Transverse colon (tissue), 4 donors: ENCODE measurements around the gene MEIKIN. TPM values are rescaled to one million over a fixed set of nuclear protein-coding genes. Genes with fewer than 3 reads are reported as not detected.

Source experiments
- DNase-seq: peaks from one replicate; pipeline ENCODE4 v3.0.0-alpha.2; 2019
- H3K27ac ChIP-seq, 4 donors: fragments of 200-600 bp; sonication (generic); 2 replicates each; pipeline ENCODE4 v1.5.1; 2016 to 2018; ENCODE audit warnings: inconsistent platforms in 4 of 4
- H3K27me3 ChIP-seq: fragments of 200-600 bp; sonication (generic); 2 replicates; pipeline ENCODE4 v1.5.1; 2017; ENCODE audit warnings: inconsistent platforms
- H3K36me3 ChIP-seq, 4 donors: fragments of 200-600 bp; sonication (generic); 2 replicates each; pipeline ENCODE4 v1.5.1; 2017 to 2019; ENCODE audit warnings: inconsistent platforms in 4 of 4
- H3K4me1 ChIP-seq, 4 donors: fragments of 200-600 bp; sonication (generic); 2 replicates each; pipeline ENCODE4 v1.5.1; 2017 to 2020; ENCODE audit warnings: inconsistent platforms in 4 of 4
- H3K4me3 ChIP-seq, 4 donors: fragments of 200-600 bp; sonication (generic); 1 replicate in 1 of 4; 2 replicates in 3 of 4; pipeline versions ENCODE4 v1.5.1 to v1.6.1; 2017 to 2019; ENCODE audit warnings: inconsistent platforms in 4 of 4
- H3K9me3 ChIP-seq, 2 donors: fragments of 200-600 bp; sonication (generic); 2 replicates each; pipeline ENCODE4 v1.5.1; 2017 to 2019; ENCODE audit warnings: inconsistent platforms in 2 of 2
- CTCF ChIP-seq, 5 experiments: fragments of 200-600 bp in 3 of 5; fragments of 450-650 bp in 2 of 5; sonication (generic) in 3 of 5; IDR thresholded peaks; 1 replicate in 2 of 5; 2 replicates in 3 of 5; pipeline ENCODE4 v1.5.1; 2016 to 2017; ENCODE audit warnings: antibody characterized with exemption in 5 of 5, inconsistent platforms in 3 of 5, mild to moderate bottlenecking in 2 of 5, moderate library complexity in 1 of 5
- EP300 ChIP-seq: sonication (generic); formaldehyde crosslinking; IDR thresholded peaks from one replicate; pipeline ENCODE4 v1.6.1; 2017; ENCODE audit warnings: antibody characterized with exemption, low read depth
- POLR2A ChIP-seq: fragments of 450-650 bp; IDR thresholded peaks from one replicate; pipeline ENCODE4 v1.6.1; 2016; ENCODE audit warnings: antibody characterized with exemption, mild to moderate bottlenecking, moderate library complexity
- POLR2AphosphoS5 ChIP-seq, 3 donors: sonication (generic); formaldehyde crosslinking; IDR thresholded peaks; one replicate each; pipeline ENCODE4 v1.6.1; 2016; ENCODE audit warnings: antibody characterized with exemption in 3 of 3
- whole genome bisulfite sequencing, 2 donors: methylation state at CpG; one replicate each; pipeline ENCODE4 v1.1.5; 2018; ENCODE audit warnings: low coverage in 1 of 2; 5-methylcytosine and 5-hydroxymethylcytosine counted together
- in situ Hi-C, 4 donors: fragments of 200-750 bp; cut with MboI; loops; one replicate each; pipeline versions ENCODE4 v1.15.0 to v1.15.1; 2017; ENCODE audit warnings: low sequenced_read_pairs in 3 of 4, low pct_ligation_motif_present in 1 of 4, low pct_unique_long_range_greater_than_20kb in 1 of 4
- intact Hi-C: fragments of 100-400 bp; cut with DNase I; formaldehyde crosslinking; loops from one replicate; pipeline ENCODE4 v1.15.1; 2023; ENCODE audit warnings: low total_unique reads
- total RNA-seq, 4 donors: library from RNA; depleted of rRNA; stranded (reverse); fragments of >200 nt; gene quantifications; one replicate each; pipeline ENCODE4 v1.1.0, GENCODE V29; 2016

The MEIKIN gene
- total RNA-seq, 4 donors from 2014 or later = not detected

GRCh38 chr5:131771692-131772091, 173.8 kb downstream of the MEIKIN start:
- Histone ChIP-seq H3K4me3 (no peak overlapping the region), H3K4me1 (peaks cover 0 to 13% (median 2%) of the 10 kb centered on the region in 4 donors), H3K27me3 (no peaks in the 10 kb centered on the region), H3K9me3 (no peaks in the 10 kb centered on the region), H3K27ac (no peak overlapping the region), H3K36me3 (no peaks in the 10 kb centered on the region)
- DNase-seq = no peak
- 60 to 95% methylated on average over 1 to 4 of the region's 4 CpGs for WGBS, 2 donors
- TF ChIP-seq POLR2A = no peak
- TF ChIP-seq POLR2AphosphoS5 (IDR thresholded peaks at IDR 0.05) = no peak
- TF ChIP-seq CTCF (IDR thresholded peaks at IDR 0.05) = no peak
- no peak for TF ChIP-seq EP300
- in situ Hi-C loops (no loop called here), intact Hi-C loops (no loop called here)

- no peaks in the 10 kb centered on the region for H3K36me3 ChIP-seq
- H3K27ac ChIP-seq = no peak overlapping the region
- no peaks in the 10 kb centered on the region for H3K27me3 ChIP-seq
- in situ Hi-C loops = no loop called here
- no peak for TF ChIP-seq POLR2AphosphoS5 (IDR thresholded peaks at IDR 0.05)
- TF ChIP-seq EP300 = no peak
- TF ChIP-seq CTCF (IDR thresholded peaks at IDR 0.05) = no peak
- no peak for TF ChIP-seq POLR2A
- H3K4me1 ChIP-seq = peaks cover 0 to 14% (median 2%) of the 10 kb centered on the region in 4 donors
- 78 to 95% methylated on average over 1 of the region's 1 CpG for WGBS, 2 donors
- intact Hi-C loops = no loop called here
- no peak overlapping the region for H3K4me3 ChIP-seq
- no peak for DNase-seq
- H3K9me3 ChIP-seq = no peaks in the 10 kb centered on the region
Measured at GRCh38 chr5:131769961-131770360, 175.5 kb downstream of the MEIKIN start.

- intact Hi-C loops = no loop called here
- no peak for TF ChIP-seq EP300
- no peak for TF ChIP-seq CTCF (IDR thresholded peaks at IDR 0.05)
- no peak for TF ChIP-seq POLR2A
- no peak for TF ChIP-seq POLR2AphosphoS5 (IDR thresholded peaks at IDR 0.05)
- in situ Hi-C loops = no loop called here
- Histone ChIP-seq H3K4me1 (peaks cover 0 to 14% (median 2%) of the 10 kb centered on the region in 4 donors), H3K4me3 (no peak overlapping the region), H3K36me3 (no peaks in the 10 kb centered on the region), H3K9me3 (no peaks in the 10 kb centered on the region), H3K27me3 (no peaks in the 10 kb centered on the region), H3K27ac (no peak overlapping the region)
- WGBS, 2 donors = 82 to 100% methylated on average over 1 of the region's 1 CpG
- DNase-seq = no peak
Measured at GRCh38 chr5:131769336-131769735, 176.1 kb downstream of the MEIKIN start.

GRCh38 chr5:131767891-131768290, 177.6 kb downstream of the MEIKIN start:
- Histone ChIP-seq H3K27ac (no peak overlapping the region), H3K9me3 (peaks cover 0 to 3% of the 10 kb centered on the region in 2 donors), H3K4me1 (peaks cover 0 to 14% (median 2%) of the 10 kb centered on the region in 4 donors), H3K27me3 (no peaks in the 10 kb centered on the region), H3K36me3 (no peaks in the 10 kb centered on the region), H3K4me3 (no peak overlapping the region)
- in situ Hi-C loops (no loop called here), intact Hi-C loops (no loop called here)
- TF ChIP-seq POLR2AphosphoS5 (IDR thresholded peaks at IDR 0.05) = no peak
- no peak for TF ChIP-seq EP300
- DNase-seq = no peak

GRCh38 chr5:131766689-131767088, 178.8 kb downstream of the MEIKIN start:
- H3K4me1 ChIP-seq = peaks cover 0 to 10% (median 0%) of the 10 kb centered on the region in 4 donors
- intact Hi-C loops = no loop called here
- no peak overlapping the region for H3K4me3 ChIP-seq
- in situ Hi-C loops = no loop called here
- DNase-seq = no peak
- H3K9me3 ChIP-seq = peaks cover 0 to 3% of the 10 kb centered on the region in 2 donors
- no peaks in the 10 kb centered on the region for H3K36me3 ChIP-seq
- no peaks in the 10 kb centered on the region for H3K27me3 ChIP-seq
- 92 to 100% methylated on average over 2 to 3 of the region's 3 CpGs for WGBS, 2 donors
- TF ChIP-seq CTCF (IDR thresholded peaks at IDR 0.05) = no peak
- TF ChIP-seq POLR2A = no peak
- TF ChIP-seq POLR2AphosphoS5 (IDR thresholded peaks at IDR 0.05) = no peak
- TF ChIP-seq EP300 = no peak
- H3K27ac ChIP-seq = no peak overlapping the region
